MM.1S (cell line): ENCODE results near the gene PLP1.

Experiments used
- EZH2 ChIP-seq: fragments of 300-600 bp; sonication (generic); optimal IDR thresholded peaks from 2 replicates; pipeline ENCODE3; 2017; ENCODE audit warnings: low read depth, mild to moderate bottlenecking, antibody characterized with exemption, low read length, mixed read lengths
- TF ChIP-seq, protein P1 (sequence below): fragments of 300-600 bp; sonication (generic); IDR thresholded peaks from 2 replicates; pipeline ENCODE4 v1.5.1; 2016; ENCODE audit warnings: antibody characterized with exemption, low read length, mixed read lengths

DNA sequence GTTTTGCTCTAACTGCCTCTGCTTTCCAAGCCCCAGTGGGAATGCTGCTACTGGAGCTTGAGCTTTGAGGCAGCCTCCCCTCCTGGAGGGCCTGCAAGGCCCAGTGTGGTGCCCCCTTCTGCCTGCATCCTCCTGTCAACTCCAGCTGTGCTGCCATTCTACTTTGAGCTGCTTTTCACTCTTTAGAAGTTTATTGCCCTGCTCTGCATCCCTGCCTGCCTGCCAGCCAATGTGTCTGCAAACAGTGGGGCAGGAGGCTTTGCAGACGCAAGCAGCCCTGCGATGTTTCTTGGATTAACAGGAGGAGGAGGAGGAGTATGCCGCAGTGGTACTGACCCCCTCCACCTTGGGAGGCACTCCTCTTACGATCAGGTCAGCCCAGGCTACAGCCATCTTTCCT, 49.5 kb upstream of the PLP1 start:
- TF ChIP-seq, protein P1, sequence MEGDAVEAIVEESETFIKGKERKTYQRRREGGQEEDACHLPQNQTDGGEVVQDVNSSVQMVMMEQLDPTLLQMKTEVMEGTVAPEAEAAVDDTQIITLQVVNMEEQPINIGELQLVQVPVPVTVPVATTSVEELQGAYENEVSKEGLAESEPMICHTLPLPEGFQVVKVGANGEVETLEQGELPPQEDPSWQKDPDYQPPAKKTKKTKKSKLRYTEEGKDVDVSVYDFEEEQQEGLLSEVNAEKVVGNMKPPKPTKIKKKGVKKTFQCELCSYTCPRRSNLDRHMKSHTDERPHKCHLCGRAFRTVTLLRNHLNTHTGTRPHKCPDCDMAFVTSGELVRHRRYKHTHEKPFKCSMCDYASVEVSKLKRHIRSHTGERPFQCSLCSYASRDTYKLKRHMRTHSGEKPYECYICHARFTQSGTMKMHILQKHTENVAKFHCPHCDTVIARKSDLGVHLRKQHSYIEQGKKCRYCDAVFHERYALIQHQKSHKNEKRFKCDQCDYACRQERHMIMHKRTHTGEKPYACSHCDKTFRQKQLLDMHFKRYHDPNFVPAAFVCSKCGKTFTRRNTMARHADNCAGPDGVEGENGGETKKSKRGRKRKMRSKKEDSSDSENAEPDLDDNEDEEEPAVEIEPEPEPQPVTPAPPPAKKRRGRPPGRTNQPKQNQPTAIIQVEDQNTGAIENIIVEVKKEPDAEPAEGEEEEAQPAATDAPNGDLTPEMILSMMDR: no peak
- TF ChIP-seq EZH2: no peak
